Stomach smooth muscle (tissue), 2 donors: ENCODE measurements around the gene PLEKHM1.

Source experiments
- H3K27ac ChIP-seq: one replicate; pipeline ENCODE4 v1.7.0; 2013; ENCODE audit warnings: mild to moderate bottlenecking, low read length, inconsistent platforms
- H3K27me3 ChIP-seq, 2 donors: one replicate each; pipeline ENCODE4 v1.7.0; 2013; ENCODE audit warnings: low read length in 2 of 2; ENCODE audit not compliant: insufficient read depth in 2 of 2, control insufficient read depth in 1 of 2
- H3K36me3 ChIP-seq, 2 donors: one replicate each; pipeline ENCODE4 v1.7.0; 2013; ENCODE audit warnings: low read length in 2 of 2; ENCODE audit not compliant: control insufficient read depth in 2 of 2, insufficient read depth in 2 of 2
- H3K4me1 ChIP-seq: one replicate; pipeline ENCODE4 v1.7.0; 2013; ENCODE audit warnings: low read length; ENCODE audit not compliant: control insufficient read depth, insufficient read depth
- H3K4me3 ChIP-seq, 2 donors: one replicate each; pipeline ENCODE4 v1.7.0; 2013; ENCODE audit warnings: low read length in 2 of 2
- H3K9ac ChIP-seq, 2 donors: one replicate each; pipeline ENCODE4 v1.7.0; 2013; ENCODE audit warnings: low read length in 2 of 2, mild to moderate bottlenecking in 1 of 2
- H3K9me3 ChIP-seq, 2 donors: one replicate each; pipeline ENCODE4 v1.7.0; 2013; ENCODE audit warnings: low read length in 2 of 2; ENCODE audit not compliant: control insufficient read depth in 2 of 2
- donor health status: healthy.
- donor health status: Pancreatic carcinoma.

The PLEKHM1 gene

GRCh38 chr17:45423304-45423974 is 67.1 kb downstream of the PLEKHM1 start:
- no peak overlapping the region for H3K4me3 ChIP-seq
- peaks cover 11 to 14% of the 10 kb centered on the region in 2 donors for H3K27me3 ChIP-seq
- H3K27ac ChIP-seq, result no peak overlapping the region
- peaks cover 5% of the 10 kb centered on the region for H3K4me1 ChIP-seq
- H3K9ac ChIP-seq, result no peak overlapping the region
- no peaks in the 10 kb centered on the region for H3K36me3 ChIP-seq
- no peaks in the 10 kb centered on the region for H3K9me3 ChIP-seq

GRCh38 chr17:45414990-45415881 is 75.3 kb downstream of the PLEKHM1 start:
- Histone ChIP-seq H3K27me3 (peaks cover 0 to 3% of the 10 kb centered on the region in 2 donors), H3K9me3 (no peaks in the 10 kb centered on the region), H3K9ac (no peak overlapping the region), H3K27ac (no peak overlapping the region), H3K4me1 (no peaks in the 10 kb centered on the region), H3K36me3 (no peaks in the 10 kb centered on the region), H3K4me3 (no peak overlapping the region)

GRCh38 chr17:45413498-45413923 is 77.0 kb downstream of the PLEKHM1 start:
- Histone ChIP-seq H3K9ac (no peak overlapping the region), H3K27me3 (peaks cover 0 to under 1% of the 10 kb centered on the region in 2 donors), H3K4me3 (no peak overlapping the region), H3K9me3 (no peaks in the 10 kb centered on the region), H3K27ac (no peak overlapping the region), H3K36me3 (no peaks in the 10 kb centered on the region), H3K4me1 (peaks cover 4% of the 10 kb centered on the region)

GRCh38 chr17:45411348-45412105 is 79.0 kb downstream of the PLEKHM1 start:
- Histone ChIP-seq H3K9me3 (no peaks in the 10 kb centered on the region), H3K9ac (no peak overlapping the region), H3K27ac (no peak overlapping the region), H3K27me3 (no peaks in the 10 kb centered on the region), H3K4me1 (peaks cover 4% of the 10 kb centered on the region), H3K36me3 (no peaks in the 10 kb centered on the region), H3K4me3 (no peak overlapping the region)

GRCh38 chr17:45410144-45411091 is 80.1 kb downstream of the PLEKHM1 start:
- Histone ChIP-seq H3K9ac (no peak overlapping the region), H3K4me1 (peaks cover 8% of the 10 kb centered on the region), H3K36me3 (no peaks in the 10 kb centered on the region), H3K27ac (no peak overlapping the region), H3K27me3 (peaks cover 0 to 5% of the 10 kb centered on the region in 2 donors), H3K4me3 (peak overlapping the region in 1 of 2 donors; percentile 49), H3K9me3 (no peaks in the 10 kb centered on the region)

- H3K9ac ChIP-seq, result no peak overlapping the region
- peaks cover 8% of the 10 kb centered on the region for H3K4me1 ChIP-seq
- peak overlapping the region in 1 of 2 donors; percentile 49 for H3K4me3 ChIP-seq
- no peaks in the 10 kb centered on the region for H3K36me3 ChIP-seq
- H3K9me3 ChIP-seq, result no peaks in the 10 kb centered on the region
- no peak overlapping the region for H3K27ac ChIP-seq
- peaks cover 2 to 5% of the 10 kb centered on the region in 2 donors for H3K27me3 ChIP-seq
These were observed 80.9 kb downstream of the PLEKHM1 start for GRCh38 chr17:45409659-45410076.

- peaks cover 8% of the 10 kb centered on the region for H3K4me1 ChIP-seq
- H3K9ac ChIP-seq, result no peak overlapping the region
These were observed 81.7 kb downstream of the PLEKHM1 start for GRCh38 chr17:45408611-45409421.

GRCh38 chr17:45406107-45406506 is 84.4 kb downstream of the PLEKHM1 start:
- no peak overlapping the region for H3K27ac ChIP-seq
- H3K27me3 ChIP-seq, result peaks cover 3 to 5% of the 10 kb centered on the region in 2 donors
- no peaks in the 10 kb centered on the region for H3K36me3 ChIP-seq
- no peaks in the 10 kb centered on the region for H3K9me3 ChIP-seq
- no peak overlapping the region for H3K9ac ChIP-seq
- peaks cover 8% of the 10 kb centered on the region for H3K4me1 ChIP-seq
- peak overlapping the region in 1 of 2 donors; percentile 52 for H3K4me3 ChIP-seq

More at GRCh38 chr17:45408611-45409421, 81.7 kb downstream of the PLEKHM1 start:
- Histone ChIP-seq H3K4me3 (no peak overlapping the region), H3K9me3 (no peaks in the 10 kb centered on the region), H3K27ac (no peak overlapping the region), H3K27me3 (peaks cover 3 to 5% of the 10 kb centered on the region in 2 donors), H3K36me3 (no peaks in the 10 kb centered on the region)

- H3K4me3 ChIP-seq, result peak overlapping the region; percentile 12 to 52
- H3K27me3 ChIP-seq, result peaks cover 3 to 5% of the 10 kb centered on the region in 2 donors
- no peaks in the 10 kb centered on the region for H3K36me3 ChIP-seq
- H3K27ac ChIP-seq, result no peak overlapping the region
- H3K4me1 ChIP-seq, result peaks cover 8% of the 10 kb centered on the region
- H3K9me3 ChIP-seq, result no peaks in the 10 kb centered on the region
- no peak overlapping the region for H3K9ac ChIP-seq
These were observed 85.1 kb downstream of the PLEKHM1 start for GRCh38 chr17:45405250-45406086.
